NCI-H345 treated with DMSO at 0.1 percent for 48 hours (cell line): Measurements from ENCODE around the gene CNPY3.
"Not testable (repeated sequence)": the region's sequence is repeated elsewhere in the genome, so short reads cannot be mapped to it uniquely, and the experiment has no call there.

Source experiments
- DNase-seq: peaks from one replicate; lab custom pipeline; 2025; ENCODE audit not compliant: unreplicated experiment; lab: John Stamatoyannopoulos, UW

Gene CNPY3

GRCh38 chr6:42928986-42929820 lies at the start of gene CNPY3:
Gene CNPY3, plus strand, starts transcription at chr6:42929480. Its CDS starts 91 bp downstream, at chr6:42929571.
- DNase-seq, result peak; percentile 96

GRCh38 chr6:42880240-42880817 lies 49.0 kb upstream of the CNPY3 start:
- not testable (repeated sequence) for DNase-seq

GRCh38 chr6:42880871-42881270 lies 48.4 kb upstream of the CNPY3 start:
- not testable (repeated sequence) for DNase-seq

GRCh38 chr6:42885702-42886101 lies 43.6 kb upstream of the CNPY3 start:
- DNase-seq, result no peak

- DNase-seq, result not testable (repeated sequence)
These were observed 41.1 kb upstream of the CNPY3 start for GRCh38 chr6:42888201-42888600.

- no peak for DNase-seq
These were observed 39.5 kb upstream of the CNPY3 start for GRCh38 chr6:42889815-42890214.

GRCh38 chr6:42890311-42891198 lies 38.7 kb upstream of the CNPY3 start:
- DNase-seq, result peak; percentile 75

- DNase-seq, result no peak
These were observed 38.0 kb upstream of the CNPY3 start for GRCh38 chr6:42891199-42891722.

GRCh38 chr6:42894041-42894828 lies 35.0 kb upstream of the CNPY3 start:
- not testable (repeated sequence) for DNase-seq

GRCh38 chr6:42896178-42896719 lies 33.0 kb upstream of the CNPY3 start:
- no peak for DNase-seq

- DNase-seq, result peak; percentile 60
These were observed 30.4 kb upstream of the CNPY3 start for GRCh38 chr6:42898891-42899361.

- peak; percentile 31 for DNase-seq
These were observed 29.4 kb upstream of the CNPY3 start for GRCh38 chr6:42899871-42900270.

GRCh38 chr6:42901538-42901957 lies 27.7 kb upstream of the CNPY3 start:
- peak; percentile 82 for DNase-seq

- not testable (repeated sequence) for DNase-seq
These were observed 26.6 kb upstream of the CNPY3 start for GRCh38 chr6:42902429-42903263.

- DNase-seq, result no peak
These were observed 24.8 kb upstream of the CNPY3 start for GRCh38 chr6:42904467-42904866.

- no peak for DNase-seq
These were observed 21.9 kb upstream of the CNPY3 start for GRCh38 chr6:42907336-42907735.

GRCh38 chr6:42909835-42910234 lies 19.4 kb upstream of the CNPY3 start:
- DNase-seq, result no peak

- DNase-seq, result no peak
These were observed 17.9 kb upstream of the CNPY3 start for GRCh38 chr6:42911171-42912021.
